GM10248 (cell line): ENCODE measurements around the gene SEC22A.
"Not testable (repeated sequence)": the region's sequence is repeated elsewhere in the genome, so short reads cannot be mapped to it uniquely, and the experiment has no call there.

Source experiments
- CTCF ChIA-PET: fragments of 300-600 bp; sonication (Branson Sonifier 250); formaldehyde crosslinking; extraction: SDS; loops from one replicate; lab custom pipeline; 2021; ENCODE audit warnings: antibody characterized with exemption; lab: Yijun Ruan, JAX
- POLR2A ChIA-PET: fragments of 350-650 bp; sonication (Branson Sonifier 250); formaldehyde crosslinking; extraction: SDS; loops from one replicate; lab custom pipeline; 2020; ENCODE audit warnings: antibody characterized with exemption; lab: Yijun Ruan, JAX
- DNase-seq: peaks from one replicate; pipeline ENCODE4 v3.0.0; 2012; ENCODE audit errors: extremely low spot score
- TF ChIP-seq, protein P1 (sequence below): IDR thresholded peaks from 2 replicates; pipeline ENCODE4 v1.5.1; 2012; ENCODE audit warnings: mild to moderate bottlenecking, low read depth; ENCODE audit errors: extremely low read depth, missing control alignments, control extremely low read depth

SEC22A gene

DNA sequence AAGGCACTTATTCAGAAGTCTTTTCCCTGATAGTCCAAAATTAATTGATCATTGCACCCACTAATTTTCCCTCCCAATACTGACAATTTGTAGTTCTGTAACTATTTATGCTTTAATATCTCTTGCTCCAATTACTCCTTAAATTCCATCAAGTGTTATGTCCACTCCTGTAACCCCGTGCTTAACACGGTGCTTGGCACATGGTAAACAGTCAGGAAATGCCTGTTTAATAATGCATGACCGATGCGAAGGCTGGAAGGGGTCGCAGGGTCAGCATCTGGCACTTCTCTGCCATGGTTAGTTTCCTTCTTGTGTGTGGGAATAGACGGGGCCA lies 553 bp upstream of the SEC22A start:
- no peak for DNase-seq
- TF ChIP-seq, protein P1, sequence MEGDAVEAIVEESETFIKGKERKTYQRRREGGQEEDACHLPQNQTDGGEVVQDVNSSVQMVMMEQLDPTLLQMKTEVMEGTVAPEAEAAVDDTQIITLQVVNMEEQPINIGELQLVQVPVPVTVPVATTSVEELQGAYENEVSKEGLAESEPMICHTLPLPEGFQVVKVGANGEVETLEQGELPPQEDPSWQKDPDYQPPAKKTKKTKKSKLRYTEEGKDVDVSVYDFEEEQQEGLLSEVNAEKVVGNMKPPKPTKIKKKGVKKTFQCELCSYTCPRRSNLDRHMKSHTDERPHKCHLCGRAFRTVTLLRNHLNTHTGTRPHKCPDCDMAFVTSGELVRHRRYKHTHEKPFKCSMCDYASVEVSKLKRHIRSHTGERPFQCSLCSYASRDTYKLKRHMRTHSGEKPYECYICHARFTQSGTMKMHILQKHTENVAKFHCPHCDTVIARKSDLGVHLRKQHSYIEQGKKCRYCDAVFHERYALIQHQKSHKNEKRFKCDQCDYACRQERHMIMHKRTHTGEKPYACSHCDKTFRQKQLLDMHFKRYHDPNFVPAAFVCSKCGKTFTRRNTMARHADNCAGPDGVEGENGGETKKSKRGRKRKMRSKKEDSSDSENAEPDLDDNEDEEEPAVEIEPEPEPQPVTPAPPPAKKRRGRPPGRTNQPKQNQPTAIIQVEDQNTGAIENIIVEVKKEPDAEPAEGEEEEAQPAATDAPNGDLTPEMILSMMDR: no peak
- POLR2A ChIA-PET: interaction anchor here (1.0 kb wide), 1 partner anchor 17 kb away, joined by 4 read pairs; no protein-coding TSS in a partner anchor
- CTCF ChIA-PET: interaction anchor here (0.8 kb wide), 1 partner anchor 30 kb away, joined by 3 read pairs; no protein-coding TSS in a partner anchor

DNA sequence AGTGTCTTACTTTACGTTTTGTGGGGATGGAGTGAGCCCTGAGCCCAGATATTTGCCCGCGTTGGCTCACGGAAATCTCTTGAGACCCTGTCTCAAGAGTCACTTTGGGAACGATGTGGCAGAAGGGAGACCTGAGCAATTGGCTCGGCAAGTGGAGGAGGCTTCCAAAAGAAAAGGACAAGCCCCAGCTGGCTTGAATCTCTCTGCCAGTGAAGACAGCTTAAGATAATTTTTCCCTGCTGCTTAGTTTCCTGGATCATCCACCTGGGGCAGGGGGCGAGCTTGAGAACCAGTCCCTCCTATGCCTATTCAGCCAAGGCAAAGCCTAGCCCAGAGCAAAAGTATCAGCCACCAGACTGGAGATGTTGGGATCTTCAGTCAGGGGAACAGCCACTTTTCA lies 708 bp downstream of the SEC22A start:
- CTCF ChIA-PET: no interaction called here
- no peak for DNase-seq
- TF ChIP-seq, protein P1: no peak
- POLR2A ChIA-PET: no interaction called here

DNA sequence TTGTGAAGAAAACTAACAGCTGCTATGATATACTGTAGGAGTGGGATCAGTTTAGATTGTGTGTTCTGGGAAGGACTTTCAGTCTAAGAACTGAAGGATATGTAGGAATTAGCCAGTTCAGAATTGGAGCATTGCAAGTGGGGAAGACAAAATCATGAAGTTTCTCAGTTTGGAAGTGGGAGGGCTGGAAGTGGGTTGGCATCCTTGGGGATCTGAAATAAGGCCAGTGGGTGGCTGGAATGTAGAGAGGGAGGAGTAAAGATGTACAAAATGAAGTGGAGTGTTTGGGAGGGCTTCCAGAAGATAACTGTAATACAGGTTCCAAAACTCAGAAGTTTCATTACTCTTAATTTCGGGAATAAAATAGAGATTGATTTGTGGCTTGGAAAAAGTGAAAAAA lies 17.2 kb downstream of the SEC22A start:
- no peak for DNase-seq
- POLR2A ChIA-PET: no interaction called here
- TF ChIP-seq, protein P1: no peak
- CTCF ChIA-PET: no interaction called here

DNA sequence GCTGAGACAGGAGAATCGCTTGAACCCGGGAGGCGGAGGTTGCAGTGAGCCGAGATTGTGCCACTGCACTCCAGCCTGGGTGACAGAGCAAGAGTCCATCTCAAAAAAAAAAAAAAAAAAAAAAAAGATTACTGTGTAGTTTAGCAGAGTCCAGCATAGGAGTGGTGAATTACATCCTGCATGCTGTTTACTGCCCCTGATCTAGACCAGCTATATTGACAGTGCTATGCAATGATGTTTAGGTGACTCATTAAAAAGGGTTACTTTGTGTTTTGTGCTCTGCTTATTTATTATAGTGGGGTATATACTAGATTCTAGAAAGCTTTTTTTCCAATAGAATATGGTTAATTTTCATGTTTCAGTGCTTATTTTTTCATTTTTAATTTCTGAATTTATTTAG lies 19.6 kb downstream of the SEC22A start:
- DNase-seq, CTCF ChIA-PET, POLR2A ChIA-PET: not testable (repeated sequence)

DNA sequence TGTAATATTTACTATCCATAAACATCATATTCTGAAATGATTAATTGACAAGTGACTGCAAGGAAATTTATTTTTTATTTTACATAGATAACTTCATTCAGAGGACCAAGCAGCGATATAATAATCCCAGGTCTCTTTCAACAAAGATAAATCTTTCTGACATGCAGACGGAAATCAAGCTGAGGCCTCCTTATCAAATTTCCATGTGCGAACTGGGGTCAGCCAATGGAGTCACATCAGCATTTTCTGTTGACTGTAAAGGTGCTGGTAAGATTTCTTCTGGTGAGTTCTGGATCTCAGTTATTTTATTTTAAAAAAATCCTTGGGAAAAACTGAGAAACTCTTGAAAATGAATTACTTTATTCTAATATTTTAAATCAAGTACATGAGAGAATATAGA lies 23.3 kb downstream of the SEC22A start:
- ChIA-PET POLR2A (no interaction called here), CTCF (interaction anchor here (1.3 kb wide), 1 partner anchor 15 kb away, joined by 4 read pairs; no protein-coding TSS in a partner anchor)
- TF ChIP-seq, protein P1: no peak
- DNase-seq: no peak

DNA sequence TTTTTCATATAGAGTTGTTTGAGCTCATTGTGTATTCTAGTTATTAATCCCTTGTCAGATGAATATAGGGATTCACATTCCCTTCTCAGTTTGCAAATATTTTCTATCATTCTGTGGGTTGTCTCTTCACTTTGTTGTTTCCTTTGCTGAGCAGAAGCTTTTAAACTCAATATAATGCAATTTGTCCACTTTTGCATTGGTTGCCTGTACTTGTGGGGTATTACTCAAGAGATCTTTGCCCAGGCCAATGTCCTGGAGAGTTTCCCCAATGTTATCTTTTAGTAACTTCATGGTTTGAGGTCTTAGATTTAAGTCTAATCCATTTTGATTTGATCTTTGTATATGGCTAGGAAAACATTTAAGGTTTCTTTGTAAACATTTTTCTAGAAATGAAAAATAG lies 24.8 kb downstream of the SEC22A start:
- TF ChIP-seq, protein P1: no peak
- ChIA-PET POLR2A (no interaction called here), CTCF (no interaction called here)
- no peak for DNase-seq

DNA sequence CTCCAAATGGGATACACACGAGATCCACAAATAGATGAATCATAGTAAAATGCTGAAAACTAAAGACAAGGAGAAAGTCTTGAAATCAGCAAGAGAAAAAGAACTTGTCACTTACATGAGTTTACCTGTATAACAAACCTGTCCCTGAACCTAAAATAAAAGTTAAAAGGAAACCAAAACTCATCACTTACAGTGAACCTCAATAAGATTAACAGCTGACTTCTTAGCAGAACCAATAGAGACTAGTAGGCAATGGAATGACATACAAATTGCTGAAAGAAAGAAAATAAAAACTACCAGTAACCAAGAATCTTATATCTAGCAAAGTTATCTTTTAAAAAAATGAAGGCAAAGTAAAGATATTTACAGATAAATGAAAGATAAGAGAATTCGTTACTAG lies 27.4 kb downstream of the SEC22A start:
- TF ChIP-seq, protein P1: no peak

More for the DNA sequence above, 27.4 kb downstream of the SEC22A start:
- ChIA-PET CTCF (interaction anchor here (1.6 kb wide), 1 partner anchor 14 kb away, joined by 3 read pairs; no protein-coding TSS in a partner anchor), POLR2A (no interaction called here)
- DNase-seq: no peak
